Prostate gland (tissue), 2 donors: ENCODE data around the gene ADARB2. TPM values are rescaled to one million over a fixed set of nuclear protein-coding genes. Genes with fewer than 3 reads are reported as not detected.

Experiments used
- DNase-seq: peaks from one replicate; pipeline ENCODE4 v3.0.0-alpha.2; 2019; ENCODE audit warnings: low spot score
- H3K27ac ChIP-seq, 2 donors: fragments of 200-600 bp; sonication (generic); 2 replicates each; pipeline ENCODE4 v1.5.1; 2017 to 2019
- H3K27me3 ChIP-seq: fragments of 200-600 bp; sonication (generic); replicated peaks from 2 replicates; pipeline ENCODE4 v1.5.1; 2019; ENCODE audit not compliant: insufficient read depth
- H3K36me3 ChIP-seq, 2 donors: fragments of 200-600 bp; sonication (generic); 1 replicate in 1 of 2; 2 replicates in 1 of 2; pipeline versions ENCODE4 v1.5.1 to v1.8.1; 2017 to 2019
- H3K4me1 ChIP-seq: fragments of 200-600 bp; sonication (generic); replicated peaks from 2 replicates; pipeline ENCODE4 v1.5.1; 2019
- H3K4me3 ChIP-seq, 2 donors: fragments of 200-600 bp; sonication (generic); 2 replicates each; pipeline ENCODE4 v1.5.1; 2017 to 2019
- H3K9me3 ChIP-seq: fragments of 200-600 bp; sonication (generic); 2 replicates; pipeline ENCODE4 v1.5.1; 2017
- POLR2A ChIP-seq: fragments of 450-650 bp; IDR thresholded peaks from one replicate; pipeline ENCODE4 v1.6.1; 2016; ENCODE audit warnings: antibody characterized with exemption, mild to moderate bottlenecking
- POLR2AphosphoS5 ChIP-seq: sonication (generic); formaldehyde crosslinking; IDR thresholded peaks from one replicate; pipeline ENCODE4 v1.6.1; 2017; ENCODE audit warnings: antibody characterized with exemption
- WGBS: methylation state at CpG from one replicate; pipeline ENCODE4 v1.1.5; 2018; 5-methylcytosine and 5-hydroxymethylcytosine counted together
- intact Hi-C: fragments of 100-400 bp; cut with DNase I; formaldehyde crosslinking; loops from one replicate; pipeline ENCODE4 v1.14.2; 2022
- total RNA-seq, 2 donors: library from RNA; depleted of rRNA; stranded (reverse); fragments of >200 nt; gene quantifications; one replicate each; pipeline ENCODE4 v1.1.0, GENCODE V29; 2016
- TF ChIP-seq, protein P1 (sequence below), 4 experiments: fragments of 200-600 bp in 2 of 4; fragments of 450-650 bp in 2 of 4; sonication (generic) in 2 of 4; IDR thresholded peaks; 1 replicate in 3 of 4; 2 replicates in 1 of 4; pipeline ENCODE4 v1.5.1; 2016 to 2019; ENCODE audit warnings: antibody characterized with exemption in 4 of 4, mild to moderate bottlenecking in 2 of 4, moderate library complexity in 2 of 4

Gene ADARB2
- total RNA-seq, 2 donors from 2014 or later: 0.36 to 10.5 TPM

DNA sequence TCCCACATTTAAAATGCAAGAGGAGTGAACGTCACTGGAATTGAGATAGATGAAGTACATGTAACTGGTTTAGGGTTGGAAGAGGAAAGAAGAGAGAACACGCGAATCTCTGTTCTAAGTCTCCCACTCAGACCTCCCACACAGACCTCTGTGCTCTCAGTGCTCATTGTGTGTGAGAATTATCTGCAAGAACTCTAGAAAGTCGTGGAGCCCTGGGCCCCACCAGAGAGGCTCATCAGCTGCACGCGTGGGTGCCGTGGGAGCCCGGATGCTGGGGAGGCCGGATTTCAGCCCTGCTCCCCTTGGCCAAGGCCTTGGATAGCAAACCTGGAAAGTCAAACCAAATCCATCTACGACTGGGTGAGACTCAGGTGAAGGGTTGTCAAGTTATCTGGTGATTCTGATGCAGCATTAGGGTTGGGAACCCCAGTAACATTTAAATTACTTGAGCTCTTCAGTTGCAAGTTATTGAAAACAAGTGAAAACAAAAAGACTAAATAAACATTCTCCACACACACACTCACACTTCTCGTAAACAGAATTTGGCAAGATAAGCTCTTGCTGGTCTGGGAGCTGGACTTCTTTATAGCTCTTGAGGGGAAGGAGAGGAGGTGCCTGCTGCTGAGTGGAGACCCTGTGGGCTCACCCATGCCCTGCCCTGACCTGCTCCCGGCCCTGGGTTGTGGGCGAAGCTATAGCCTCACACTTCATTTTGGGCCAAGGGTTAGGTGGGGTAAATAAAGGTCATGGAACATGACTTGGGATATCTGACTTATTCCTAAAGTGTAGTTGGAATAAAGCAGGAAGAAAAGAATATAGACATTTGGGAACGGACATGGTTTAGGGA, 250.3 kb downstream of the ADARB2 start:
- H3K27ac ChIP-seq: no peak overlapping the region
- DNase-seq: no peak
- no peaks in the 10 kb centered on the region for H3K4me1 ChIP-seq
- TF ChIP-seq, protein P1, sequence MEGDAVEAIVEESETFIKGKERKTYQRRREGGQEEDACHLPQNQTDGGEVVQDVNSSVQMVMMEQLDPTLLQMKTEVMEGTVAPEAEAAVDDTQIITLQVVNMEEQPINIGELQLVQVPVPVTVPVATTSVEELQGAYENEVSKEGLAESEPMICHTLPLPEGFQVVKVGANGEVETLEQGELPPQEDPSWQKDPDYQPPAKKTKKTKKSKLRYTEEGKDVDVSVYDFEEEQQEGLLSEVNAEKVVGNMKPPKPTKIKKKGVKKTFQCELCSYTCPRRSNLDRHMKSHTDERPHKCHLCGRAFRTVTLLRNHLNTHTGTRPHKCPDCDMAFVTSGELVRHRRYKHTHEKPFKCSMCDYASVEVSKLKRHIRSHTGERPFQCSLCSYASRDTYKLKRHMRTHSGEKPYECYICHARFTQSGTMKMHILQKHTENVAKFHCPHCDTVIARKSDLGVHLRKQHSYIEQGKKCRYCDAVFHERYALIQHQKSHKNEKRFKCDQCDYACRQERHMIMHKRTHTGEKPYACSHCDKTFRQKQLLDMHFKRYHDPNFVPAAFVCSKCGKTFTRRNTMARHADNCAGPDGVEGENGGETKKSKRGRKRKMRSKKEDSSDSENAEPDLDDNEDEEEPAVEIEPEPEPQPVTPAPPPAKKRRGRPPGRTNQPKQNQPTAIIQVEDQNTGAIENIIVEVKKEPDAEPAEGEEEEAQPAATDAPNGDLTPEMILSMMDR (IDR thresholded peaks at IDR 0.05): no peak
- TF ChIP-seq POLR2A (no peak), POLR2AphosphoS5 (no peak)
- no peak overlapping the region for H3K4me3 ChIP-seq
- H3K27me3 ChIP-seq: no peaks in the 10 kb centered on the region
- no peaks in the 10 kb centered on the region for H3K9me3 ChIP-seq
- no peaks in the 10 kb centered on the region for H3K36me3 ChIP-seq
- 86% methylated on average over 14 of the region's 14 CpGs for WGBS
- intact Hi-C loops: no loop called here

DNA sequence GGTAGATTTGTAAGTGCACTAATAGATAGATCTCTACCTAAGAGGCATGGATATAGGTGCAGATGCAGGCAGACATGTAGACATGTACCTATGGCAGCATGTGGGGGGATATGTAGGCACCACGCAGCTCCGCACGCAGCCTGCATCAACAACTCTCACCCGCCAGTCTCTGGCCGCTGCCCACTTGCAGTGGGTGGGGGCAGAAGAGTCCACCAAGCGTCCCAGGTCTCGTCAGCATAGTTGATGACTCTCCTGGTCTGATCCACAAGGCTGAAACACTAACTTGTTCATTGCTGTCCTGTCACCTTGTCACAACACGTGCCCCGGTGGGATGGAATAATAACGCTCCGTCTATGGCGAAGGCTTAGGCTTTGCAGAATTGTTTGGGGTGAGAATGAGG, 252.0 kb downstream of the ADARB2 start:
- Histone ChIP-seq H3K4me1 (no peaks in the 10 kb centered on the region), H3K27me3 (no peaks in the 10 kb centered on the region), H3K9me3 (no peaks in the 10 kb centered on the region), H3K36me3 (no peaks in the 10 kb centered on the region), H3K4me3 (no peak overlapping the region), H3K27ac (no peak overlapping the region)
- TF ChIP-seq, protein P1 (IDR thresholded peaks at IDR 0.05): no peak
- TF ChIP-seq POLR2AphosphoS5 (no peak), POLR2A (no peak)
- DNase-seq: no peak
- intact Hi-C loops: no loop called here
- 98% methylated on average over 12 of the region's 12 CpGs for WGBS

DNA sequence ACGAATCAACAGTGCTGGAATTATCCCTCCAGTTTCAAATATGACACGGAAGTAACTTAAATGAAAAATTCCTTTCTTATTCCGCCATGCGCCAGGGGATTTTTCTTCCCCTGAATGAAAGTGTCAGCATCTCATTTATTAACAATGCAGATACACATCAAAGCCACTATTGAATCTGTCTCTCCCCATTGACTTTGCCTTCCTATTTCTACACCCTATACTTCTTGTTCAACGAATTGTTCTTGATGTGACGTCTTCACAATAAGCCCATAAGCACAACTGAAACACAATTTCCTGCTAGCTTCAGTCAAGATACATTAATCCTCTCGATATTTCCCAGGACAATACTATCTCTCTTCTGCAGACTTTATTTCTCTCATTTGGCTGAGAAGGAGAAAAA, 253.5 kb downstream of the ADARB2 start:
- DNase-seq: no peak
- Histone ChIP-seq H3K36me3 (no peaks in the 10 kb centered on the region), H3K4me1 (no peaks in the 10 kb centered on the region), H3K9me3 (no peaks in the 10 kb centered on the region), H3K27me3 (no peaks in the 10 kb centered on the region), H3K4me3 (no peak overlapping the region), H3K27ac (no peak overlapping the region)
- WGBS: 39% methylated on average over 7 of the region's 7 CpGs
- intact Hi-C loops: no loop called here
- TF ChIP-seq, protein P1 (IDR thresholded peaks at IDR 0.05): no peak
- no peak for TF ChIP-seq POLR2A
- TF ChIP-seq POLR2AphosphoS5: no peak

DNA sequence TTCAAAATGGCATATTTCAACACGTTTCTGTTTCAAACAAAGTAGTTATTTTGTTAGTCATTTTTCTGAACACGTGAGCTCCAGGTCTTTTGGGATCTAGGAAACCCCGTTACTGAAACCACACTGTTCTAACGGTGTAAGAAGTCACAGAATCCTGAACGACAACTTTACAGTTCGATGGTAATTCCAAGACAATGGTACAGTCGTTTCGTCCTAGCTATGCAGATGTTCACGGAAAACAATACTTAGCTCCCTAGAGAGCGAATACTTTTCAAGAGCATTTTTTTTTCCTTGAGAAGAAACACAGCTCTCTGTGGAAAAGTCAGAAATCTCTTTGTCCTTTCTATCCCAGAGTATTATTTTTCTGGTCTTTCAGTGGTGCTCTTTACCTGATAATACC, 254.1 kb downstream of the ADARB2 start:
- DNase-seq: no peak
- Histone ChIP-seq H3K27me3 (no peaks in the 10 kb centered on the region), H3K4me3 (no peak overlapping the region), H3K4me1 (no peaks in the 10 kb centered on the region), H3K36me3 (no peaks in the 10 kb centered on the region), H3K27ac (no peak overlapping the region), H3K9me3 (no peaks in the 10 kb centered on the region)
- WGBS: 38% methylated on average over 10 of the region's 10 CpGs
- intact Hi-C loops: no loop called here
- TF ChIP-seq, protein P1 (IDR thresholded peaks at IDR 0.05): no peak
- TF ChIP-seq POLR2A: no peak
- TF ChIP-seq POLR2AphosphoS5: no peak

DNA sequence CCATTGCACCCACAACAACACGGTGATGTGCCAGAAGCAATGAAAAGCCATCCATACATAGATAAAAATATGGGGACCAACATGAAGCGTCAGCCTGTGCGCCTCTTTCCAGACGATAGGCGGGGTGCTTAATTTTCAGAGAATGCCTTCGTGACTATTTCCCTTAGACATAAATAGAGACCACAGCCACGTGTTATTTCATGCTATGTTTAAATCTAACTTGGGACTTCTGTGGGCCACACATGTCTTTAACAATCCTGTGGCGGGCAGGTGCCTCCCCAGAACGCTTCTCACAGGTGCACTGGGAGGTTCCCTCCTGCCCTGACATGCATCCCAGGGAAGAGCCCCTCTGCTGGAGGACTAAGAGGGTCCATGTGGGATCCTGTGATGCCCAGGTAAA, 259.7 kb downstream of the ADARB2 start:
- DNase-seq: no peak
- no peaks in the 10 kb centered on the region for H3K36me3 ChIP-seq
- no peak overlapping the region for H3K27ac ChIP-seq
- WGBS: 92% methylated on average over 9 of the region's 9 CpGs
- H3K9me3 ChIP-seq: no peaks in the 10 kb centered on the region
- no peaks in the 10 kb centered on the region for H3K27me3 ChIP-seq
- TF ChIP-seq POLR2A (no peak), POLR2AphosphoS5 (no peak)
- TF ChIP-seq, protein P1 (IDR thresholded peaks at IDR 0.05): no peak
- intact Hi-C loops: no loop called here
- no peak overlapping the region for H3K4me3 ChIP-seq
- no peaks in the 10 kb centered on the region for H3K4me1 ChIP-seq
